Erythroblast (primary cell): ENCODE data around the gene SH2B2.

ENCODE experiments used
- GATA1 ChIP-seq: IDR thresholded peaks from 2 replicates; pipeline ENCODE4 v1.6.1; 2011; ENCODE audit warnings: low read depth, mild to moderate bottlenecking, control low read depth, low read length, moderate library complexity
- POLR2A ChIP-seq: IDR thresholded peaks from 2 replicates; pipeline ENCODE4 v1.6.1; 2011; ENCODE audit warnings: mild to moderate bottlenecking, low read length

- TF ChIP-seq POLR2A (no peak), GATA1 (no peak)
These were observed 22.2 kb upstream of the SH2B2 start for GRCh38 chr7:102264367-102264891.
